HEK293T (cell line): ENCODE results near the gene MGAT1.

Experiments used
- ELF4 ChIP-seq: fragments of 450-650 bp; IDR thresholded peaks from 2 replicates; pipeline ENCODE4 v1.6.1; 2017; ENCODE audit warnings: antibody characterized with exemption
- FOXA1 ChIP-seq: fragments of 450-650 bp; IDR thresholded peaks from 2 replicates; pipeline ENCODE4 v1.6.1; 2016; ENCODE audit warnings: mild to moderate bottlenecking
- FOXK2 ChIP-seq: fragments of 450-650 bp; IDR thresholded peaks from 2 replicates; pipeline ENCODE4 v1.6.1; 2016; ENCODE audit warnings: mild to moderate bottlenecking
- FOXM1 ChIP-seq: fragments of 450-650 bp; IDR thresholded peaks from 2 replicates; pipeline ENCODE4 v1.6.1; 2017; ENCODE audit warnings: mild to moderate bottlenecking, borderline replicate concordance
- HDGF ChIP-seq: fragments of 450-650 bp; IDR thresholded peaks from 2 replicates; pipeline ENCODE4 v1.6.1; 2017; ENCODE audit warnings: antibody characterized with exemption, borderline replicate concordance
- LEF1 ChIP-seq: fragments of 450-650 bp; IDR thresholded peaks from 2 replicates; pipeline ENCODE4 v1.6.1; 2017; ENCODE audit warnings: mild to moderate bottlenecking, borderline replicate concordance
- NFRKB ChIP-seq: fragments of 450-650 bp; IDR thresholded peaks from 2 replicates; pipeline ENCODE4 v1.6.1; 2016; ENCODE audit warnings: mild to moderate bottlenecking, moderate library complexity
- ZNF384 ChIP-seq: fragments of 450-650 bp; IDR thresholded peaks from 2 replicates; pipeline ENCODE4 v1.6.1; 2016
- TF ChIP-seq, protein P1 (sequence below): fragments of 450-650 bp; IDR thresholded peaks from 2 replicates; pipeline ENCODE4 v1.6.1; 2016

- TF ChIP-seq, protein P1, sequence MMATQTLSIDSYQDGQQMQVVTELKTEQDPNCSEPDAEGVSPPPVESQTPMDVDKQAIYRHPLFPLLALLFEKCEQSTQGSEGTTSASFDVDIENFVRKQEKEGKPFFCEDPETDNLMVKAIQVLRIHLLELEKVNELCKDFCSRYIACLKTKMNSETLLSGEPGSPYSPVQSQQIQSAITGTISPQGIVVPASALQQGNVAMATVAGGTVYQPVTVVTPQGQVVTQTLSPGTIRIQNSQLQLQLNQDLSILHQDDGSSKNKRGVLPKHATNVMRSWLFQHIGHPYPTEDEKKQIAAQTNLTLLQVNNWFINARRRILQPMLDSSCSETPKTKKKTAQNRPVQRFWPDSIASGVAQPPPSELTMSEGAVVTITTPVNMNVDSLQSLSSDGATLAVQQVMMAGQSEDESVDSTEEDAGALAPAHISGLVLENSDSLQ: no peak
- TF ChIP-seq FOXM1 (no peak), FOXK2 (no peak), LEF1 (no peak), HDGF (no peak), ELF4 (no peak), ZNF384 (no peak), NFRKB (no peak), FOXA1 (no peak)
Observed at GRCh38 chr5:180797256-180798192, 5.1 kb downstream of the MGAT1 start.
